IPS-15b (cell line): Measurements from ENCODE around the gene OLIG2.

Experiments
- H3K27me3 ChIP-seq: one replicate; pipeline ENCODE4 v1.6.1; 2013; ENCODE audit warnings: low read length; ENCODE audit not compliant: control insufficient read depth, insufficient read depth
- H3K36me3 ChIP-seq: one replicate; pipeline ENCODE4 v1.6.1; 2013; ENCODE audit warnings: low read length; ENCODE audit not compliant: control insufficient read depth, insufficient read depth
- H3K4me1 ChIP-seq: one replicate; pipeline ENCODE4 v1.6.1; 2013; ENCODE audit warnings: mild to moderate bottlenecking, low read length; ENCODE audit not compliant: control insufficient read depth, insufficient read depth
- H3K4me3 ChIP-seq: one replicate; pipeline ENCODE4 v1.5.1; 2013; ENCODE audit warnings: low read depth, low read length
- H3K9ac ChIP-seq: one replicate; pipeline ENCODE4 v1.6.1; 2013; ENCODE audit warnings: low read depth, mild to moderate bottlenecking, low read length
- H3K9me3 ChIP-seq: one replicate; pipeline ENCODE4 v1.6.1; 2013; ENCODE audit warnings: mild to moderate bottlenecking, low read length; ENCODE audit not compliant: control insufficient read depth, insufficient read depth

OLIG2 gene

GRCh38 chr21:33008333-33009051 lies 17.2 kb upstream of the OLIG2 start:
- no peak overlapping the region for H3K4me3 ChIP-seq
- no peak overlapping the region for H3K9ac ChIP-seq
- H3K4me1 ChIP-seq, result peaks cover 2% of the 10 kb centered on the region
- no peaks in the 10 kb centered on the region for H3K9me3 ChIP-seq
- peaks cover 10% of the 10 kb centered on the region for H3K27me3 ChIP-seq
- no peaks in the 10 kb centered on the region for H3K36me3 ChIP-seq

- Histone ChIP-seq H3K27me3 (peaks cover 23% of the 10 kb centered on the region), H3K4me1 (peaks cover 2% of the 10 kb centered on the region), H3K4me3 (no peak overlapping the region), H3K9me3 (no peaks in the 10 kb centered on the region), H3K9ac (no peak overlapping the region), H3K36me3 (no peaks in the 10 kb centered on the region)
Measured at GRCh38 chr21:33010931-33011330, 14.8 kb upstream of the OLIG2 start.

GRCh38 chr21:33011462-33011861 lies 14.3 kb upstream of the OLIG2 start:
- Histone ChIP-seq H3K27me3 (peaks cover 29% of the 10 kb centered on the region), H3K36me3 (no peaks in the 10 kb centered on the region), H3K4me1 (peaks cover 2% of the 10 kb centered on the region), H3K9me3 (no peaks in the 10 kb centered on the region), H3K4me3 (no peak overlapping the region), H3K9ac (no peak overlapping the region)

GRCh38 chr21:33013626-33014025 lies 12.1 kb upstream of the OLIG2 start:
- Histone ChIP-seq H3K27me3 (peaks cover 47% of the 10 kb centered on the region), H3K9ac (no peak overlapping the region), H3K36me3 (no peaks in the 10 kb centered on the region), H3K9me3 (no peaks in the 10 kb centered on the region), H3K4me3 (no peak overlapping the region), H3K4me1 (peaks cover 2% of the 10 kb centered on the region)

GRCh38 chr21:33014331-33014730 lies 11.4 kb upstream of the OLIG2 start:
- H3K4me1 ChIP-seq, result no peaks in the 10 kb centered on the region
- no peaks in the 10 kb centered on the region for H3K9me3 ChIP-seq
- H3K9ac ChIP-seq, result no peak overlapping the region
- H3K27me3 ChIP-seq, result peaks cover 54% of the 10 kb centered on the region
- no peak overlapping the region for H3K4me3 ChIP-seq
- H3K36me3 ChIP-seq, result no peaks in the 10 kb centered on the region

GRCh38 chr21:33015096-33015495 lies 10.6 kb upstream of the OLIG2 start:
- H3K36me3 ChIP-seq, result no peaks in the 10 kb centered on the region
- H3K4me1 ChIP-seq, result no peaks in the 10 kb centered on the region
- H3K27me3 ChIP-seq, result peaks cover 61% of the 10 kb centered on the region
- H3K9me3 ChIP-seq, result no peaks in the 10 kb centered on the region
- H3K9ac ChIP-seq, result no peak overlapping the region
- H3K4me3 ChIP-seq, result no peak overlapping the region

GRCh38 chr21:33015756-33016155 lies 10.0 kb upstream of the OLIG2 start:
- Histone ChIP-seq H3K27me3 (peaks cover 68% of the 10 kb centered on the region), H3K36me3 (no peaks in the 10 kb centered on the region), H3K9me3 (no peaks in the 10 kb centered on the region), H3K4me1 (no peaks in the 10 kb centered on the region), H3K9ac (no peak overlapping the region), H3K4me3 (no peak overlapping the region)

- peaks cover 92% of the 10 kb centered on the region for H3K27me3 ChIP-seq
- no peaks in the 10 kb centered on the region for H3K36me3 ChIP-seq
- H3K4me3 ChIP-seq, result peak overlapping the region; percentile 20
- H3K4me1 ChIP-seq, result peaks cover 2% of the 10 kb centered on the region
- no peaks in the 10 kb centered on the region for H3K9me3 ChIP-seq
- H3K9ac ChIP-seq, result no peak overlapping the region
Measured at GRCh38 chr21:33018707-33019465, 6.8 kb upstream of the OLIG2 start.

GRCh38 chr21:33019516-33019884 lies 6.2 kb upstream of the OLIG2 start:
- Histone ChIP-seq H3K4me3 (peak overlapping the region; percentile 20), H3K9ac (no peak overlapping the region), H3K9me3 (no peaks in the 10 kb centered on the region), H3K27me3 (peaks cover 98% of the 10 kb centered on the region), H3K4me1 (peaks cover 2% of the 10 kb centered on the region), H3K36me3 (no peaks in the 10 kb centered on the region)

GRCh38 chr21:33019885-33020557 lies 5.7 kb upstream of the OLIG2 start:
- Histone ChIP-seq H3K4me1 (peaks cover 2% of the 10 kb centered on the region), H3K36me3 (no peaks in the 10 kb centered on the region), H3K9ac (no peak overlapping the region), H3K27me3 (peaks cover 99% of the 10 kb centered on the region), H3K9me3 (no peaks in the 10 kb centered on the region), H3K4me3 (peak overlapping the region; percentile 20)

- no peak overlapping the region for H3K9ac ChIP-seq
- H3K36me3 ChIP-seq, result no peaks in the 10 kb centered on the region
- peaks cover 2% of the 10 kb centered on the region for H3K4me1 ChIP-seq
- peak overlapping the region; percentile 26 for H3K4me3 ChIP-seq
- peaks cover 97% of the 10 kb centered on the region for H3K27me3 ChIP-seq
- no peaks in the 10 kb centered on the region for H3K9me3 ChIP-seq
Measured at GRCh38 chr21:33020558-33021100, 5.1 kb upstream of the OLIG2 start.
